ENCODE measurements around the gene LRIG2.
"Not testable (repeated sequence)": the region's sequence is repeated elsewhere in the genome, so short reads cannot be mapped to it uniquely, and the experiment has no call there.

LRIG2 gene

DNA sequence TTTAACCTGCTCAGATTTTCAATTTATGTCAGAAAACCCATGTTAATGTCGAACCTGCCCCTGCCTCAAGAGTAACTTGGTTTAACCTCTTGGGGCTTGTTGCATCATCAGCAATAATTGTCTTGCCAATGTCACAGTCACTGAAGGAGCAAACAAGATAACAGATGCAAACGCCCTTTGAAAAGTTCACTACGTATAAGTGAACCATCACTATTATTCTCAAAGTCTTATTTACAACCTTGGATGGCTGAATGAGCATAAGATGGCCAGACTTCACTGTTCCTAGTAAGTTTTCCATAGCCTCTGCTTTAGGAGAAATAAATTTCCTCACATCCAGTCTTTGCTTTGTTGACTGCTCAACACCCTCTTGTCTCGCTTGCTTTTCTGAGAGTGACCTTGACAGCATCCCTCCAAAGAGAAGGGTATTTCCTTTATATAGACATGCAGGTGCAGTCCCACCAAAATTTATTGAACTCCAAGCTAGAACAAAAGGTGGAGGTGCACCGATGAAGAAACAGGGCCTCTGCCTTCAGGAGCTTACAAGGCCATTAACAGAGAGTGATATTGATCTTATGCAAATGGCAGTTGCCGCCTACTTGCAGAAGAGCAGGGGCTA is 749 bp upstream of the LRIG2 start:
- DNase-seq (ENCODE audit: low read depth): no peak
- H3K4me3 ChIP-seq (ENCODE audit: low read depth, low read length): peak overlapping the region; percentile 99
- TF ChIP-seq CTCF (IDR thresholded peaks at IDR 0.05; ENCODE audit: control insufficient read depth, extremely low read depth, insufficient read depth): peak; percentile 75; the same call in 1 of the 2 replicates

- DNase-seq (ENCODE audit: low read depth): no peak
- peak; percentile 58 for TF ChIP-seq CTCF (IDR thresholded peaks at IDR 0.05; ENCODE audit: control insufficient read depth, extremely low read depth, insufficient read depth)
- H3K4me3 ChIP-seq (ENCODE audit: low read depth, low read length): peak overlapping the region; percentile 99
These were observed 517 bp downstream of the LRIG2 start for GRCh38 chr1:113073479-113073950.

- H3K4me3 ChIP-seq (ENCODE audit: low read depth, low read length): peak overlapping the region; percentile 99
- no peak for DNase-seq (ENCODE audit: low read depth)
- TF ChIP-seq CTCF (IDR thresholded peaks at IDR 0.05; ENCODE audit: control insufficient read depth, extremely low read depth, insufficient read depth): no peak
These were observed 1.2 kb downstream of the LRIG2 start for GRCh38 chr1:113074237-113074636.

DNA sequence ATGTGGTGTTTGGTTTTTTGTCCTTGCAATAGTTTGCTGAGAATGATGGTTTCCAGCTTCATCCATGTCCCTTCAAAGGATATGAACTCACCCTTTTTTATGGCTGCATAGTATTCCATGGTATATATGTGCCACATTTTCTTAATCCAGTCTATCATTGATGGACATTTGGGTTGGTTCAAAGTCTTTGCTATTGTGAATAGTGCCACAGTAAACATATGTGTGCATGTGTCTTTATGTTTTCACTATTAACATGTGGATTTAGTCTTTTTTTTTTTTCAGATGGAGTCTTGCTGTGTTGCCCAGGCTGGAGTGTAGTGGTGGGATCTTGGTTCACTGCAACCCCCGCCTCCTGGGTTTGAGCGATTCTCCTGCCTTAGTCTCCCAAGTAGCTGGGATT is 5.0 kb downstream of the LRIG2 start:
- DNase-seq (ENCODE audit: low read depth); H3K4me3 ChIP-seq (ENCODE audit: low read depth, low read length): not testable (repeated sequence)

GRCh38 chr1:113086541-113086940 is 13.5 kb downstream of the LRIG2 start:
- DNase-seq (ENCODE audit: low read depth): no peak
- no peak for TF ChIP-seq CTCF (IDR thresholded peaks at IDR 0.05; ENCODE audit: control insufficient read depth, extremely low read depth, insufficient read depth)

GRCh38 chr1:113088972-113089371 is 16.0 kb downstream of the LRIG2 start:
- H3K4me3 ChIP-seq (ENCODE audit: low read depth, low read length): no peak overlapping the region
- no peak for TF ChIP-seq CTCF (IDR thresholded peaks at IDR 0.05; ENCODE audit: control insufficient read depth, extremely low read depth, insufficient read depth)
- no peak for DNase-seq (ENCODE audit: low read depth)

More at GRCh38 chr1:113086541-113086940, 13.5 kb downstream of the LRIG2 start:
- no peak overlapping the region for H3K4me3 ChIP-seq (ENCODE audit: low read depth, low read length)

DNA sequence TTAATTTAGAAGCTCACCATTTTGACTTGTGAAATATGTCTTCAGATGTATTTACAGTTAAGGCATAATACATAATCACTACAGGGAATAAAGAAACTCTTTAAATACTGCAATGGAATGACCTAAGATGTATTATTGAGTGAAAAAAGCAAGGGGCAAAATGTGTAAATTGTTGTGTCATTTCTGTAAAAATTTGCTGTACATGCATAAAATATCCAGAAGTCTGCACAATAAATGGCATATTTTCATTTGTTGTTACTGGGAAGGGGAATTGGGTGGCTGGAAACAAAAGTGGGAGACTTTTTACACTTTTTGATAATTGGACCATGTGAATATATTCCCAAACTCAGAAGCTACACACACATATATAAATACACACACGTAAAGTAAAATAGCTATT is 17.1 kb downstream of the LRIG2 start:
- no peak overlapping the region for H3K4me3 ChIP-seq (ENCODE audit: low read depth, low read length)
- no peak for DNase-seq (ENCODE audit: low read depth)
- no peak for TF ChIP-seq CTCF (IDR thresholded peaks at IDR 0.05; ENCODE audit: control insufficient read depth, extremely low read depth, insufficient read depth)

All from LNCaP clone FGC (cell line).